HEK293 (cell line): ENCODE results near the gene SMOC1.

Experiments
- CTCF ChIA-PET: fragments of 350-600 bp; formaldehyde crosslinking; extraction: SDS; loops from one replicate; lab custom pipeline; 2021; ENCODE audit warnings: antibody characterized with exemption; lab: Yijun Ruan, JAX
- POLR2A ChIA-PET: fragments of 300-600 bp; formaldehyde crosslinking; extraction: SDS; loops from one replicate; lab custom pipeline; 2020; ENCODE audit warnings: antibody characterized with exemption, inconsistent platforms; lab: Yijun Ruan, JAX
- H3K27ac ChIP-seq: fragments of 200-500 bp; sonication (Bioruptor generic); 2 replicates; pipeline ENCODE4 v1.5.1; 2014; ENCODE audit warnings: low read depth, low read length, control low read depth, inconsistent platforms; ENCODE audit errors: extremely low read depth
- H3K36me3 ChIP-seq, 2 experiments: fragments of 200-500 bp in 1 of 2; sonication (Bioruptor generic) in 1 of 2; 1 replicate in 1 of 2; 2 replicates in 1 of 2; pipeline ENCODE4 v1.5.1; 2014 to 2017; ENCODE audit warnings: inconsistent platforms in 2 of 2, low read length in 2 of 2; ENCODE audit not compliant: control insufficient read depth in 2 of 2, insufficient read depth in 1 of 2
- H3K4me1 ChIP-seq: fragments of 200-500 bp; sonication (Bioruptor generic); 2 replicates; pipeline ENCODE4 v1.5.1; 2014; ENCODE audit warnings: mild to moderate bottlenecking, low read length, inconsistent platforms; ENCODE audit not compliant: control insufficient read depth, insufficient read depth
- H3K4me3 ChIP-seq: 2 replicates; pipeline ENCODE4 v1.5.1; 2011; ENCODE audit warnings: low read depth, mild to moderate bottlenecking, control low read depth, low read length, moderate library complexity
- H3K9me3 ChIP-seq: fragments of 200-500 bp; sonication (Bioruptor generic); 2 replicates; pipeline ENCODE4 v1.5.1; 2014; ENCODE audit warnings: low read depth, low read length, inconsistent platforms; ENCODE audit not compliant: control insufficient read depth, insufficient read depth
- BCL11A ChIP-seq: fragments of 450-650 bp; formaldehyde crosslinking; IDR thresholded peaks from 2 replicates; pipeline ENCODE4 v1.5.1; 2016; ENCODE audit warnings: low read depth, missing biosample characterization, missing genetic modification characterization
- FEZF1 ChIP-seq: fragments of 450-650 bp; formaldehyde crosslinking; IDR thresholded peaks from 2 replicates; pipeline ENCODE4 v1.5.1; 2016; ENCODE audit warnings: missing biosample characterization, missing genetic modification characterization
- GLI2 ChIP-seq: fragments of 450-650 bp; formaldehyde crosslinking; IDR thresholded peaks from 2 replicates; pipeline ENCODE4; 2017; ENCODE audit warnings: missing biosample characterization, missing genetic modification characterization, low read depth, borderline replicate concordance
- HOXC10 ChIP-seq: sonication (generic); formaldehyde crosslinking; IDR thresholded peaks from 2 replicates; pipeline ENCODE4 v1.8.1; 2023; ENCODE audit warnings: mild to moderate bottlenecking, missing genetic modification reagents
- INSM2 ChIP-seq: fragments of 450-650 bp; formaldehyde crosslinking; IDR thresholded peaks from 2 replicates; pipeline ENCODE4 v1.5.1; 2016; ENCODE audit warnings: missing biosample characterization, missing genetic modification characterization
- MYNN ChIP-seq: fragments of 450-650 bp; formaldehyde crosslinking; IDR thresholded peaks from 2 replicates; pipeline ENCODE4 v1.5.1; 2016; ENCODE audit warnings: missing biosample characterization, missing genetic modification characterization, borderline replicate concordance
- SCRT2 ChIP-seq: fragments of 450-650 bp; formaldehyde crosslinking; IDR thresholded peaks from 2 replicates; pipeline ENCODE4 v1.5.1; 2016; ENCODE audit warnings: missing biosample characterization, missing genetic modification characterization
- SP3 ChIP-seq: fragments of 450-650 bp; formaldehyde crosslinking; IDR thresholded peaks from 2 replicates; pipeline ENCODE4 v1.5.1; 2016; ENCODE audit warnings: missing biosample characterization, missing genetic modification characterization
- SP7 ChIP-seq: fragments of 450-650 bp; formaldehyde crosslinking; IDR thresholded peaks from 2 replicates; pipeline ENCODE4 v1.5.1; 2016; ENCODE audit warnings: missing biosample characterization, missing genetic modification characterization
- ZBTB8A ChIP-seq: fragments of 450-650 bp; formaldehyde crosslinking; IDR thresholded peaks from 2 replicates; pipeline ENCODE4 v1.5.1; 2016; ENCODE audit warnings: missing biosample characterization, missing genetic modification characterization
- ZFP37 ChIP-seq: fragments of 450-650 bp; formaldehyde crosslinking; IDR thresholded peaks from 2 replicates; pipeline ENCODE4 v1.5.1; 2016; ENCODE audit warnings: missing biosample characterization, missing genetic modification characterization
- ZIC2 ChIP-seq: fragments of 450-650 bp; formaldehyde crosslinking; IDR thresholded peaks from 2 replicates; pipeline ENCODE4 v1.5.1; 2016; ENCODE audit warnings: missing biosample characterization, missing genetic modification characterization
- ZNF114 ChIP-seq: fragments of 450-650 bp; formaldehyde crosslinking; IDR thresholded peaks from 2 replicates; pipeline ENCODE4 v1.5.0; 2017; ENCODE audit warnings: missing biosample characterization, missing genetic modification characterization
- ZNF157 ChIP-seq: fragments of 450-650 bp; formaldehyde crosslinking; IDR thresholded peaks from 2 replicates; pipeline ENCODE4 v1.5.1; 2016; ENCODE audit warnings: missing biosample characterization, missing genetic modification characterization
- ZNF184 ChIP-seq: fragments of 450-650 bp; IDR thresholded peaks from 2 replicates; pipeline ENCODE4 v1.5.1; 2018; ENCODE audit warnings: missing biosample characterization, mild to moderate bottlenecking, missing genetic modification characterization
- ZNF19 ChIP-seq: fragments of 450-650 bp; formaldehyde crosslinking; IDR thresholded peaks from 2 replicates; pipeline ENCODE4; 2016; ENCODE audit warnings: missing biosample characterization, missing genetic modification characterization, low read depth
- ZNF214 ChIP-seq: fragments of 450-650 bp; formaldehyde crosslinking; IDR thresholded peaks from 2 replicates; pipeline ENCODE4 v1.5.1; 2017; ENCODE audit warnings: missing biosample characterization, mild to moderate bottlenecking, missing genetic modification characterization, borderline replicate concordance
- ZNF248 ChIP-seq: fragments of 450-650 bp; formaldehyde crosslinking; IDR thresholded peaks from 2 replicates; pipeline ENCODE4 v1.5.1; 2017; ENCODE audit warnings: missing biosample characterization, missing genetic modification characterization
- ZNF350 ChIP-seq: fragments of 450-650 bp; formaldehyde crosslinking; IDR thresholded peaks from 2 replicates; pipeline ENCODE4 v1.5.0; 2017; ENCODE audit warnings: missing biosample characterization, mild to moderate bottlenecking, missing genetic modification characterization
- ZNF362 ChIP-seq: fragments of 450-650 bp; formaldehyde crosslinking; IDR thresholded peaks from 2 replicates; pipeline ENCODE4 v1.5.1; 2016; ENCODE audit warnings: missing biosample characterization, missing genetic modification characterization
- ZNF366 ChIP-seq: fragments of 450-650 bp; formaldehyde crosslinking; conservative IDR thresholded peaks from 2 replicates; pipeline ENCODE4 v1.5.1; 2016; ENCODE audit warnings: missing biosample characterization, missing genetic modification characterization
- ZNF394 ChIP-seq: fragments of 450-650 bp; formaldehyde crosslinking; IDR thresholded peaks from 2 replicates; pipeline ENCODE4 v1.5.1; 2016; ENCODE audit warnings: missing biosample characterization, missing genetic modification characterization, mild to moderate bottlenecking, moderate library complexity, borderline replicate concordance
- ZNF416 ChIP-seq: fragments of 450-650 bp; formaldehyde crosslinking; IDR thresholded peaks from 2 replicates; pipeline ENCODE4 v1.5.1; 2016; ENCODE audit warnings: missing biosample characterization, missing genetic modification characterization
- ZNF473 ChIP-seq: fragments of 450-650 bp; formaldehyde crosslinking; IDR thresholded peaks from 2 replicates; pipeline ENCODE4 v1.5.1; 2017; ENCODE audit warnings: missing biosample characterization, missing genetic modification characterization
- ZNF529 ChIP-seq: fragments of 450-650 bp; formaldehyde crosslinking; IDR thresholded peaks from 2 replicates; pipeline ENCODE4 v1.5.1; 2017; ENCODE audit warnings: missing genetic modification characterization, missing biosample characterization; ENCODE audit not compliant: insufficient replicate concordance
- ZNF561 ChIP-seq: fragments of 450-650 bp; IDR thresholded peaks from 2 replicates; pipeline ENCODE4 v1.5.1; 2018; ENCODE audit warnings: missing biosample characterization, missing genetic modification characterization, borderline replicate concordance
- ZNF600 ChIP-seq: fragments of 450-650 bp; formaldehyde crosslinking; IDR thresholded peaks from 2 replicates; pipeline ENCODE4 v1.5.1; 2016; ENCODE audit warnings: missing biosample characterization, missing genetic modification characterization
- ZNF658 ChIP-seq: fragments of 450-650 bp; formaldehyde crosslinking; IDR thresholded peaks from 2 replicates; pipeline ENCODE4; 2016; ENCODE audit warnings: missing biosample characterization, missing genetic modification characterization
- ZNF704 ChIP-seq: fragments of 450-650 bp; formaldehyde crosslinking; IDR thresholded peaks from 2 replicates; pipeline ENCODE4 v1.5.1; 2016; ENCODE audit warnings: missing biosample characterization, missing genetic modification characterization
- ZNF76 ChIP-seq: fragments of 450-650 bp; formaldehyde crosslinking; IDR thresholded peaks from 2 replicates; pipeline ENCODE4; 2016; ENCODE audit warnings: low read depth, missing biosample characterization, missing genetic modification characterization, borderline replicate concordance
- ZNF785 ChIP-seq: fragments of 450-650 bp; formaldehyde crosslinking; IDR thresholded peaks from 2 replicates; pipeline ENCODE4 v1.5.1; 2016; ENCODE audit warnings: missing biosample characterization, missing genetic modification characterization

Gene SMOC1

GRCh38 chr14:69957986-69958385, 78.8 kb downstream of the SMOC1 start:
- no peak overlapping the region for H3K27ac ChIP-seq
- no peaks in the 10 kb centered on the region for H3K4me1 ChIP-seq
- H3K36me3 ChIP-seq, result peaks cover 0 to 28% of the 10 kb centered on the region in 2 experiments
- TF ChIP-seq ZNF785 (no peak), ZNF248 (no peak), ZFP37 (tag by site-specific recombination) (no peak), ZNF416 (tag by site-specific recombination) (no peak), ZNF600 (tag by site-specific recombination) (no peak), SCRT2 (tag by site-specific recombination) (no peak), HOXC10 (CRISPR knock-in tag) (no peak), ZNF561 (tag by site-specific recombination) (no peak), ZNF184 (no peak)
- H3K9me3 ChIP-seq, result no peaks in the 10 kb centered on the region
- ChIA-PET CTCF (interaction anchor here (0.7 to 1.2 kb wide), 2 partner anchors 10 to 153 kb away, joined by 3 to 4 read pairs; no protein-coding TSS in a partner anchor), POLR2A (no interaction called here)
- no peak overlapping the region for H3K4me3 ChIP-seq

GRCh38 chr14:69959136-69959535, 79.9 kb downstream of the SMOC1 start:
- no peaks in the 10 kb centered on the region for H3K9me3 ChIP-seq
- TF ChIP-seq ZNF19 (no peak), ZNF214 (peak; percentile 92; the same call in 1 of the 2 replicates)
- TF ChIP-seq, all 188 proteins: peak for 1
- Histone ChIP-seq H3K4me1 (no peaks in the 10 kb centered on the region), H3K4me3 (no peak overlapping the region), H3K27ac (no peak overlapping the region), H3K36me3 (peaks cover 0 to 17% of the 10 kb centered on the region in 2 experiments; a peak in 2 of 3 replicates)
- CTCF ChIA-PET, result interaction anchor here (0.6 kb wide), 2 partner anchors 13 to 19 kb away, joined by 3 read pairs; no protein-coding TSS in a partner anchor
- POLR2A ChIA-PET, result no interaction called here

- no peaks in the 10 kb centered on the region for H3K9me3 ChIP-seq
- ChIA-PET POLR2A (no interaction called here), CTCF (interaction anchor here (0.6 kb wide), 1 partner anchor 10 kb away, joined by 5 read pairs; no protein-coding TSS in a partner anchor)
- no peaks in the 10 kb centered on the region for H3K4me1 ChIP-seq
- no peak overlapping the region for H3K27ac ChIP-seq
- no peak overlapping the region for H3K4me3 ChIP-seq
- TF ChIP-seq ZNF658 (no peak), ZIC2 (tag by site-specific recombination) (no peak), ZNF157 (tag by site-specific recombination) (no peak), FEZF1 (no peak), ZBTB8A (no peak), SP7 (no peak), ZNF366 (tag by site-specific recombination) (no peak), ZNF529 (no peak), BCL11A (tag by site-specific recombination) (no peak), ZNF114 (tag by site-specific recombination) (no peak), SP3 (tag by site-specific recombination) (no peak), ZNF362 (tag by site-specific recombination) (no peak), GLI2 (no peak), ZNF473 (tag by site-specific recombination) (no peak), ZNF394 (no peak), ZNF350 (tag by site-specific recombination) (no peak), INSM2 (tag by site-specific recombination) (no peak), ZNF76 (no peak), ZNF704 (tag by site-specific recombination) (no peak), MYNN (tag by site-specific recombination) (no peak)
- H3K36me3 ChIP-seq, result peaks cover 0 to 7% of the 10 kb centered on the region in 2 experiments; a peak in 2 of 3 replicates
Measured at GRCh38 chr14:69960296-69960695, 81.1 kb downstream of the SMOC1 start.
